SK-N-SH (cell line): Measurements from ENCODE around the gene SFSWAP. TPM values are rescaled to one million over a fixed set of nuclear protein-coding genes. Genes with fewer than 3 reads are reported as not detected.

ENCODE experiments used
- CTCF ChIA-PET: fragments of 300-600, 350-600 bp; formaldehyde crosslinking; extraction: SDS; loops from one replicate; lab custom pipeline; 2021; lab: Yijun Ruan, JAX
- POLR2A ChIA-PET: fragments of 350-600 bp; sonication (Branson Sonifier 250); formaldehyde crosslinking; extraction: SDS; loops from one replicate; lab custom pipeline; 2020; ENCODE audit warnings: antibody characterized with exemption, inconsistent platforms; lab: Yijun Ruan, JAX
- DNase-seq: peaks from one replicate; pipeline ENCODE4 v3.0.0; 2012
- H2AFZ ChIP-seq: fragments of 200-600 bp; sonication (generic); 2 replicates; pipeline ENCODE4 v1.8.1; 2016; ENCODE audit warnings: antibody characterized with exemption, mild to moderate bottlenecking, low read depth
- H3F3A ChIP-seq: fragments of 200-600 bp; sonication (generic); replicated peaks from 2 replicates; pipeline ENCODE3; 2016; ENCODE audit warnings: antibody characterized with exemption, mild to moderate bottlenecking; ENCODE audit not compliant: insufficient read depth
- H3K27ac ChIP-seq, 2 experiments: fragments of 200-500 bp in 1 of 2; fragments of 200-600 bp in 1 of 2; sonication (Bioruptor generic) in 1 of 2; sonication (generic), shearing (Covaris generic) in 1 of 2; 2 replicates each; pipeline versions ENCODE4 v1.5.1 to v1.6.1; 2014 to 2016; ENCODE audit warnings: low read depth in 2 of 2, inconsistent platforms in 1 of 2, low read length in 1 of 2, mild to moderate bottlenecking in 1 of 2, mixed read lengths in 1 of 2
- H3K27me3 ChIP-seq: fragments of 200-600 bp; sonication (generic), shearing (Covaris generic); 2 replicates; pipeline ENCODE4 v1.6.1; 2016; ENCODE audit warnings: mixed run types; ENCODE audit not compliant: insufficient read depth
- H3K36me3 ChIP-seq, 2 experiments: fragments of 200-500 bp in 1 of 2; fragments of 200-600 bp in 1 of 2; sonication (Bioruptor generic) in 1 of 2; sonication (generic) in 1 of 2; replicated peaks in 1 of 2; 2 replicates each; pipeline versions ENCODE3 to v1.5.1; 2014 to 2016; ENCODE audit warnings: low read length in 1 of 2, mild to moderate bottlenecking in 1 of 2; ENCODE audit not compliant: insufficient read depth in 2 of 2, control insufficient read depth in 1 of 2
- H3K4me1 ChIP-seq, 2 experiments: fragments of 200-500 bp in 1 of 2; fragments of 200-600 bp in 1 of 2; sonication (Bioruptor generic) in 1 of 2; sonication (generic), shearing (Covaris generic) in 1 of 2; 2 replicates each; pipeline versions ENCODE4 v1.5.1 to v1.6.1; 2014 to 2016; ENCODE audit warnings: low read depth in 1 of 2, low read length in 1 of 2, mixed run types in 1 of 2; ENCODE audit not compliant: insufficient read depth in 2 of 2, control insufficient read depth in 1 of 2
- H3K4me2 ChIP-seq: fragments of 200-600 bp; sonication (generic), shearing (Covaris generic); 2 replicates; pipeline ENCODE4 v1.6.1; 2017; ENCODE audit warnings: mixed run types
- H3K4me3 ChIP-seq, 2 experiments: fragments of 200-500 bp in 1 of 2; fragments of 200-600 bp in 1 of 2; sonication (Bioruptor generic) in 1 of 2; sonication (generic), shearing (Covaris generic) in 1 of 2; 2 replicates each; pipeline versions ENCODE4 v1.5.1 to v1.8.1; 2014 to 2016; ENCODE audit warnings: low read depth in 2 of 2, inconsistent platforms in 1 of 2, low read length in 1 of 2, mild to moderate bottlenecking in 1 of 2, mixed read lengths in 1 of 2, moderate library complexity in 1 of 2
- H3K79me2 ChIP-seq: fragments of 200-600 bp; sonication (generic); 2 replicates; pipeline ENCODE4 v1.8.1; 2017; ENCODE audit warnings: mild to moderate bottlenecking; ENCODE audit not compliant: insufficient read depth
- H3K9ac ChIP-seq: fragments of 200-600 bp; sonication (generic); 2 replicates; pipeline ENCODE4 v1.6.1; 2017; ENCODE audit warnings: mixed run types
- H3K9me2 ChIP-seq: fragments of 200-600 bp; sonication (generic); 2 replicates; pipeline ENCODE4 v1.6.1; 2017; ENCODE audit warnings: mixed run types
- H3K9me3 ChIP-seq: fragments of 200-600 bp; sonication (generic); 2 replicates; pipeline ENCODE4 v1.6.1; 2017; ENCODE audit warnings: mixed run types, mild to moderate bottlenecking, moderate library complexity
- H4K20me1 ChIP-seq: fragments of 200-600 bp; sonication (generic); 2 replicates; pipeline ENCODE4 v1.6.1; 2017; ENCODE audit warnings: mild to moderate bottlenecking, mixed run types; ENCODE audit not compliant: insufficient read depth
- ELF1 ChIP-seq: IDR thresholded peaks from 2 replicates; pipeline ENCODE4 v1.4.0; 2012
- EP300 ChIP-seq, 2 experiments: IDR thresholded peaks; 2 replicates each; pipeline versions ENCODE4 v1.4.0 to v1.6.1; 2012; ENCODE audit warnings: borderline replicate concordance in 1 of 2, low read depth in 1 of 2, low read length in 1 of 2
- EZH2phosphoT487 ChIP-seq: fragments of 200-600 bp; sonication (generic); IDR thresholded peaks from 2 replicates; pipeline ENCODE4 v1.6.1; 2017; ENCODE audit warnings: low read depth, mixed run types, mild to moderate bottlenecking, antibody characterized with exemption, moderate library complexity, borderline replicate concordance
- FOSL2 ChIP-seq: IDR thresholded peaks from 2 replicates; pipeline ENCODE4 v1.4.0; 2012; ENCODE audit warnings: low read depth, mild to moderate bottlenecking, moderate library complexity, borderline replicate concordance
- GABPA ChIP-seq: IDR thresholded peaks from 2 replicates; pipeline ENCODE4 v1.4.0; 2012; ENCODE audit warnings: low read depth, mild to moderate bottlenecking
- GATA2 ChIP-seq: sonication (generic); formaldehyde crosslinking; IDR thresholded peaks from 2 replicates; pipeline ENCODE4 v1.5.0; 2020; ENCODE audit warnings: mild to moderate bottlenecking, missing genetic modification reagents
- JUND ChIP-seq: IDR thresholded peaks from 2 replicates; pipeline ENCODE4 v1.4.0; 2012
- MAX ChIP-seq: IDR thresholded peaks from 2 replicates; pipeline ENCODE4 v1.4.0; 2012; ENCODE audit warnings: low read depth
- MEF2A ChIP-seq: IDR thresholded peaks from 2 replicates; pipeline ENCODE4 v1.4.0; 2012; ENCODE audit warnings: low read depth, borderline replicate concordance
- NFIC ChIP-seq: IDR thresholded peaks from 2 replicates; pipeline ENCODE4 v1.4.0; 2012; ENCODE audit warnings: borderline replicate concordance
- NRF1 ChIP-seq: IDR thresholded peaks from 2 replicates; pipeline ENCODE4 v1.6.1; 2012; ENCODE audit warnings: low read depth, mild to moderate bottlenecking, low read length
- RCOR1 ChIP-seq: fragments of 150-350 bp; IDR thresholded peaks from 2 replicates; pipeline ENCODE4 v1.6.1; 2017; ENCODE audit warnings: antibody characterized with exemption, low read length
- RFX5 ChIP-seq: IDR thresholded peaks from 2 replicates; pipeline ENCODE4 v1.6.1; 2012; ENCODE audit warnings: mild to moderate bottlenecking, improper control_type of control experiment, low read length
- TAF1 ChIP-seq: IDR thresholded peaks from 2 replicates; pipeline ENCODE4 v1.6.1; 2012; ENCODE audit warnings: low read depth, mild to moderate bottlenecking, low read length, moderate library complexity, borderline replicate concordance
- USF1 ChIP-seq: IDR thresholded peaks from 2 replicates; pipeline ENCODE4 v1.4.0; 2012; ENCODE audit warnings: low read depth, borderline replicate concordance
- ZBTB33 ChIP-seq: IDR thresholded peaks from 2 replicates; pipeline ENCODE4 v1.4.0; 2012; ENCODE audit warnings: low read depth, borderline replicate concordance
- WGBS: methylation state at CpG from one replicate; pipeline ENCODE4 v1.1.6; 2017; ENCODE audit warnings: low lambda C conversion rate; 5-methylcytosine and 5-hydroxymethylcytosine counted together
- polyA plus RNA-seq, 3 experiments: library from polyadenylated mRNA; depleted of rRNA; stranded (reverse); fragments of >200 nt; gene quantifications; 2 replicates each; pipeline ENCODE4 v1.2.3, GENCODE V29; 2012
- TF ChIP-seq, protein P1 (sequence below): fragments of 150-350 bp; IDR thresholded peaks from 2 replicates; pipeline ENCODE4 v1.6.1; 2016; ENCODE audit warnings: mild to moderate bottlenecking, low read depth, low read length

Gene SFSWAP
- polyA plus RNA-seq, 1 of the 3 experiments (the other 2 are of a cell fraction), result 27.9 TPM

DNA sequence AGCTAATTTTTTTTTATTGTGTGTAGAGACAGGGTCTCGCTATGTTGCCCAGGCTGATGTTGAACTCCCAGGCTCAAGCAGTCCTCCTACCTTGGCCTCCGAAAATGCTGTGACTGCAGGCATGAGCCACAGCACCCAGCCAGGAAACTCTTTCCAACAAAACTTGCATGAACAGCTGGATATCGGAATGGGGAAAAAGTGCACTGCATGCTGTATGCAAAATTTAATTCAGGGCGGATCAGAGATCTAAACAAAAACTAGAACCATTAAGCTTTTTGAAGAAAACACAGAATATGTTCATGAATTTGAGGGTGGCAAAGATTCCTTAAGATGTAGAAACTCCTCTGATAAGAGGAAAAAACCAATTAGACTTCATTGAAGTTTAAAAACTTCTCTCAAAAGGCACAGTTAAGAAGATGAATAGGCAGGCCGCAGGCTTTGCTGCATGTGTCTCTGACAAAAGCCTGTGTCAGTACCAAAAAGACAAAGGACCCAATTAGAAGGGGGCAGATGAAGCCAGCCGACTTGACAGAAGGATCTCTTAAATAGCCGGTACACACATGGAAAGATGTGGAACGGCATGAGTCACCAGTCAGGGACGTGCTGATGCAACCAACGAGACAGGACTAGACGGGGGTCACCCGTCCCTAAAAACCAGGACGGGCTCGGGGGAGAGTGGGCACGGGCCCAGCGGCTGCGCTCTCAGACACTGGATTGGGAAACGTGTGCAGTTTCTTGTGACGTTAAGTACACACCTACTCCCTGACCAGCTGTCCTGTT, 82.5 kb downstream of the SFSWAP start:
- no peaks in the 10 kb centered on the region for H4K20me1 ChIP-seq
- TF ChIP-seq JUND, result no peak
- no peak for TF ChIP-seq FOSL2
- no peak for TF ChIP-seq ELF1
- no peak for TF ChIP-seq NRF1
- TF ChIP-seq ZBTB33, result no peak
- TF ChIP-seq USF1, result no peak
- no peak for TF ChIP-seq EZH2phosphoT487
- no peak for TF ChIP-seq GATA2
- TF ChIP-seq GABPA, result no peak
- TF ChIP-seq TAF1, result no peak
- TF ChIP-seq, protein P1, sequence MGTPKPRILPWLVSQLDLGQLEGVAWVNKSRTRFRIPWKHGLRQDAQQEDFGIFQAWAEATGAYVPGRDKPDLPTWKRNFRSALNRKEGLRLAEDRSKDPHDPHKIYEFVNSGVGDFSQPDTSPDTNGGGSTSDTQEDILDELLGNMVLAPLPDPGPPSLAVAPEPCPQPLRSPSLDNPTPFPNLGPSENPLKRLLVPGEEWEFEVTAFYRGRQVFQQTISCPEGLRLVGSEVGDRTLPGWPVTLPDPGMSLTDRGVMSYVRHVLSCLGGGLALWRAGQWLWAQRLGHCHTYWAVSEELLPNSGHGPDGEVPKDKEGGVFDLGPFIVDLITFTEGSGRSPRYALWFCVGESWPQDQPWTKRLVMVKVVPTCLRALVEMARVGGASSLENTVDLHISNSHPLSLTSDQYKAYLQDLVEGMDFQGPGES, result no peak
- no peak for TF ChIP-seq MAX
- TF ChIP-seq RCOR1, result no peak
- TF ChIP-seq RFX5, result no peak
- no peak for TF ChIP-seq NFIC
- no peak for TF ChIP-seq MEF2A
- no peak for TF ChIP-seq EP300 (IDR thresholded peaks at IDR 0.05; ENCODE audit: borderline replicate concordance in 1 of 2, low read depth in 1 of 2, low read length in 1 of 2)
- TF ChIP-seq, all 33 proteins: peak for 0
- Histone ChIP-seq H2AFZ (no peak overlapping the region), H3K79me2 (no peaks in the 10 kb centered on the region; the same call in 1 of the 2 replicates), H3K27ac (no peak overlapping the region), H3F3A (peaks cover 3% of the 10 kb centered on the region), H3K27me3 (no peaks in the 10 kb centered on the region), H3K9me3 (no peaks in the 10 kb centered on the region), H3K4me2 (no peak overlapping the region), H3K36me3 (peaks cover 26 to 45% of the 10 kb centered on the region in 2 experiments), H3K9ac (no peak overlapping the region), H3K9me2 (no peaks in the 10 kb centered on the region), H3K4me1 (no peaks in the 10 kb centered on the region), H3K4me3 (no peak overlapping the region)
- whole genome bisulfite sequencing, result 84% methylated on average over 19 of the region's 19 CpGs
- DNase-seq, result no peak
- CTCF ChIA-PET, result no interaction called here
- POLR2A ChIA-PET, result no interaction called here
